WERI-Rb-1 (cell line): Measurements from ENCODE around the gene IL17C.

Experiments
- DNase-seq: peaks from one replicate; pipeline ENCODE4 v3.0.0-alpha.2; 2020
- H3K27ac ChIP-seq: fragments of 250-450 bp; sonication (Bioruptor Pico); 2 replicates; pipeline ENCODE4 v1.5.1; 2020; ENCODE audit warnings: mild to moderate bottlenecking, moderate library complexity
- H3K27me3 ChIP-seq: fragments of 250-450 bp; sonication (Bioruptor Pico); 2 replicates; pipeline ENCODE4 v1.5.1; 2021; ENCODE audit warnings: mild to moderate bottlenecking, low read depth, moderate library complexity; ENCODE audit not compliant: insufficient read depth, severe bottlenecking
- H3K36me3 ChIP-seq: fragments of 250-450 bp; sonication (Bioruptor Pico); 2 replicates; pipeline ENCODE4 v1.5.1; 2020; ENCODE audit warnings: mild to moderate bottlenecking, moderate library complexity
- H3K4me3 ChIP-seq: 2 replicates; pipeline ENCODE4 v1.5.1; 2011; ENCODE audit warnings: low read depth, mild to moderate bottlenecking, control low read depth, low read length
- H3K9me3 ChIP-seq: fragments of 250-450 bp; sonication (Bioruptor Pico); 2 replicates; pipeline ENCODE4 v1.5.1; 2021; ENCODE audit warnings: mild to moderate bottlenecking, moderate library complexity; ENCODE audit not compliant: severe bottlenecking
- TF ChIP-seq, protein P1 (sequence below): IDR thresholded peaks from 2 replicates; pipeline ENCODE4 v1.5.1; 2011; ENCODE audit warnings: low read depth, mild to moderate bottlenecking, control low read depth, inconsistent platforms, low read length

Gene IL17C

DNA sequence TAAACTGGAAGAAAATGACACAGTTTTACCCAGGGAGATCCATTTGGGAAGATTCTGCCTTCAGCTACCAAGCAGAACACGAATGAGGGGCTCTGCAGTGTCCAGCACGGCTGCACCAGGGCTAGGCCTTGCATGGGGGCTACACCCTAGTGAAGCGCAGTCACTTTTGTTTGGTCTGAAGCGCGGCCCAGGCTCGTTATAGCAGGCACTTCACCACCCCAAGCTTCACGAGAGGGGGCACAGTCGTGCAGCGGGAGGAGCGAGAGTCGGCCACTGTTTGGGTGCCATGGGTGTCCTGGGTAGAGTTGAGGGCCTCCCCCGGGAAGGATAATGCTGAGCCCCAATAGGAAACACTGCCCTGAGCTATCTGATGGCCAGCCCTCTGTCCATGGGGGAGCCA, 21.6 kb upstream of the IL17C start:
- no peak for DNase-seq

DNA sequence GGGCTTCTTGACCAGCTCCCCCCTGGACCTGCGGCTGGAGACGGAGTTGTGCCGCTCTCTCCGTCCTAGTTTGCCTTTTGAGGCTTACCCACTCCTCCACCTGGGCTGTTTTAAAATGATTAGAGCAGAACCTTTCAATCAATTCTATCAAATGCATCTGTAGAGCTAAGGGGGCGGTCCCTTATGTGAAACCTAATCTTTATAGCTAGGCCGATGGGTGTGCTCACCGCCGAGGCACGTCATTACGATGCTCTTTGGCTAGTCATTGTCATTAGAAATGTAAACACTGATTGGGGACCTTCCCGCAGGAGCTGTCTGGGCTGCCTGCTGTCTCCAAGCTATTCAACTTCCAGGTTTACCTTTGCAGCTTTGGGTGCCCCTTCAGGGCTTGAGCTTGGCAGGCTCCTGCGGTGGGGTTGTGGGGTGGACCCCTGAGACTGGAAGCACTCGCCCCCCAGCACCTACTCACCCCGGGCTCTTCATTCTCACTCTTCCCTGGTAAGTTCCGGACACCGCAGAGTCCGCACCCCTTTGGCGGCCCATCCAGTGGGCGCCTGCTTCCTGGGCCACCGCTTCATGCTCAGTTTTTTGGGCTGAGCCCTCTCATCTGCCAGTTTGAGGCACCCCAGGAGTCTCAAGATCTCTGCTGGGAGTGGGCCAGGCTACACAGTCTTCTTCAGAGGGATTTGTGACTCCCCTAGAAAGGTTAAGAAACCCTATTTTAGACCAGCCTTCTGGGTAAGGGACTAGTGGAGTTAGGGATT, 20.9 kb upstream of the IL17C start:
- no peaks in the 10 kb centered on the region for H3K9me3 ChIP-seq
- TF ChIP-seq, protein P1, sequence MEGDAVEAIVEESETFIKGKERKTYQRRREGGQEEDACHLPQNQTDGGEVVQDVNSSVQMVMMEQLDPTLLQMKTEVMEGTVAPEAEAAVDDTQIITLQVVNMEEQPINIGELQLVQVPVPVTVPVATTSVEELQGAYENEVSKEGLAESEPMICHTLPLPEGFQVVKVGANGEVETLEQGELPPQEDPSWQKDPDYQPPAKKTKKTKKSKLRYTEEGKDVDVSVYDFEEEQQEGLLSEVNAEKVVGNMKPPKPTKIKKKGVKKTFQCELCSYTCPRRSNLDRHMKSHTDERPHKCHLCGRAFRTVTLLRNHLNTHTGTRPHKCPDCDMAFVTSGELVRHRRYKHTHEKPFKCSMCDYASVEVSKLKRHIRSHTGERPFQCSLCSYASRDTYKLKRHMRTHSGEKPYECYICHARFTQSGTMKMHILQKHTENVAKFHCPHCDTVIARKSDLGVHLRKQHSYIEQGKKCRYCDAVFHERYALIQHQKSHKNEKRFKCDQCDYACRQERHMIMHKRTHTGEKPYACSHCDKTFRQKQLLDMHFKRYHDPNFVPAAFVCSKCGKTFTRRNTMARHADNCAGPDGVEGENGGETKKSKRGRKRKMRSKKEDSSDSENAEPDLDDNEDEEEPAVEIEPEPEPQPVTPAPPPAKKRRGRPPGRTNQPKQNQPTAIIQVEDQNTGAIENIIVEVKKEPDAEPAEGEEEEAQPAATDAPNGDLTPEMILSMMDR: no peak

More for the DNA sequence above, 21.6 kb upstream of the IL17C start:
- Histone ChIP-seq H3K36me3 (no peaks in the 10 kb centered on the region; the same call in 1 of the 2 replicates), H3K27ac (no peak overlapping the region), H3K4me3 (no peak overlapping the region), H3K9me3 (no peaks in the 10 kb centered on the region), H3K27me3 (no peaks in the 10 kb centered on the region)
- TF ChIP-seq, protein P1: no peak

DNA sequence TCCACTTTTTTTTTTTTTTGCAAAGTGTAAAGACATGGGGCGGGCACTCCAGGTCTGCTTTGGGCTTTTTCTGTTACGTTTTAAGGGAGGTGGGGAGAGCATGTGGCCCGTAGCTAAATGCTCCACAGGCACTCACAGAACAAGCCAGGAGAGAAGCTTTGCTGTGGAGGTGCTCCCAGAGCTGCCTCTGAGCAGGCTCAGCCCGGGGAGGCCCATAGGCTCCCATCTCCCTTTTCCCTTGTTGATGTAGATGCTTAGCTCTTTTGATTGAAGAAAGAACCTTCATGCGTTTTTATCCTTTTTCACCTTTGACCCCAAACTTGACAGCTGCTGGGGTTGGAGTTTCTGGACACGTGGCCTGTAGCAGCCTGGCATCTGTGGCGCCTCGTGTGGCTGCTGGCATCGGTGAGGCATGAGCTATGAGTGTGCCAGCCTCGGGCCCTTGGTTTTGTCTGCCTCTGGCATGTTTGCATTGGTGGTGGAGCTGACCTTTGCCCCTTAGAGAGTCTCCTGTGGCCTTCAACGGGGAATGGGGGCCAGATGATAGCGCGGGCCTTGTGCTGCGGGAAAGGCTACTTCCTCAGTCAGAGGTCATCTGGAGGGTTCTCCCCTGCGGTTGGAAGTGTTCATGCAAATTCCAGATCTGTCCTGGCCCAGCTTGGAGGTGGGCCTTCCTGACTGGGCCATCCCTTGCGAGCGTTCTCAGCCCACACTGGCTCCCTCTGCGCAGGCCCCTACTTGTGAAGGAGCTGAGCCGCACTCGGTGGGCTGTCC, 20.0 kb upstream of the IL17C start:
- no peaks in the 10 kb centered on the region; the same call in 1 of the 2 replicates for H3K36me3 ChIP-seq

More for the DNA sequence above, 20.9 kb upstream of the IL17C start:
- H3K36me3 ChIP-seq: no peaks in the 10 kb centered on the region; the same call in 1 of the 2 replicates
- DNase-seq: no peak
- H3K27me3 ChIP-seq: no peaks in the 10 kb centered on the region
- no peak overlapping the region for H3K27ac ChIP-seq
- no peak overlapping the region for H3K4me3 ChIP-seq

DNA sequence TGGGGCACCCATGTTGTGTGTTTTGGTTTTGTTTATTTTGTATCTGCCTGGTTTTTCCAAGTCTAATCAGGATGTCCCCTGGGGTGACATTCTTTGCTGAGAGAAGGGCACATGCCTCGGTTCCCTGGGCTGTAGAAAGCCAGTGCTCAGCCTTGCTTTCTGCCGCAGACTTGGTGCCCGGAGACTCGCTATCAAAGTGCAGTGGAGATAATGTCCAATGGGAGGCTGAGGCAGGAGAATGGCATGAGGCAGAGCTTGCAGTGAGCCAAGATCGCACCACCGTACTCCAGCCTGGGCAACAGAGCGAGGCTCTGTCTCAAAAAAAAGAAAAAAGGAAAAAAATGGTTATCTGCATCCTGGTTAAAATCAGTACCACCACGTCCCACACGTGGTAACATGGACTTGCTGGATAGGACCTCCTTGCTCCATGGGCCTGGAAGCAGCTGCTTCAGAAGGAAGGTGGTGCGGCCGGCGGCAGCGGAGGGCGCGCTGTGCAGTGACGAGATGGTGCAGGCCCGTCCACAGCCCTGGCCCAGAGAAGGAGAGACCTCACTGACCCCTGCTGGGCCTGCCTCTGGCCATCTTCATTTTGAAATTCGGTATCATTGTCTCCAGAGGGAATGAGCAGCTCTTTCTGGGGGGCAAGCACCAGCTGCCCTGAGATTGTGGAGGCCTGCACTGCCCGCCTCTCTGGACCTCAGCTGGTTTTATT, 19.3 kb upstream of the IL17C start:
- no peaks in the 10 kb centered on the region for H3K9me3 ChIP-seq

More for the DNA sequence above, 20.0 kb upstream of the IL17C start:
- Histone ChIP-seq H3K27ac (no peak overlapping the region), H3K4me3 (no peak overlapping the region), H3K9me3 (no peaks in the 10 kb centered on the region), H3K27me3 (no peaks in the 10 kb centered on the region)
- no peak for DNase-seq
- TF ChIP-seq, protein P1: no peak

More for the DNA sequence above, 19.3 kb upstream of the IL17C start:
- no peaks in the 10 kb centered on the region for H3K27me3 ChIP-seq
- no peaks in the 10 kb centered on the region; the same call in 1 of the 2 replicates for H3K36me3 ChIP-seq
- H3K4me3 ChIP-seq: no peak overlapping the region
- H3K27ac ChIP-seq: no peak overlapping the region
- no peak for DNase-seq
- TF ChIP-seq, protein P1: no peak
